Measurements from ENCODE around the gene CNOT9.
"Not testable (repeated sequence)": the region's sequence is repeated elsewhere in the genome, so short reads cannot be mapped to it uniquely, and the experiment has no call there.

CNOT9 gene, protein sequence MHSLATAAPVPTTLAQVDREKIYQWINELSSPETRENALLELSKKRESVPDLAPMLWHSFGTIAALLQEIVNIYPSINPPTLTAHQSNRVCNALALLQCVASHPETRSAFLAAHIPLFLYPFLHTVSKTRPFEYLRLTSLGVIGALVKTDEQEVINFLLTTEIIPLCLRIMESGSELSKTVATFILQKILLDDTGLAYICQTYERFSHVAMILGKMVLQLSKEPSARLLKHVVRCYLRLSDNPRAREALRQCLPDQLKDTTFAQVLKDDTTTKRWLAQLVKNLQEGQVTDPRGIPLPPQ

DNA sequence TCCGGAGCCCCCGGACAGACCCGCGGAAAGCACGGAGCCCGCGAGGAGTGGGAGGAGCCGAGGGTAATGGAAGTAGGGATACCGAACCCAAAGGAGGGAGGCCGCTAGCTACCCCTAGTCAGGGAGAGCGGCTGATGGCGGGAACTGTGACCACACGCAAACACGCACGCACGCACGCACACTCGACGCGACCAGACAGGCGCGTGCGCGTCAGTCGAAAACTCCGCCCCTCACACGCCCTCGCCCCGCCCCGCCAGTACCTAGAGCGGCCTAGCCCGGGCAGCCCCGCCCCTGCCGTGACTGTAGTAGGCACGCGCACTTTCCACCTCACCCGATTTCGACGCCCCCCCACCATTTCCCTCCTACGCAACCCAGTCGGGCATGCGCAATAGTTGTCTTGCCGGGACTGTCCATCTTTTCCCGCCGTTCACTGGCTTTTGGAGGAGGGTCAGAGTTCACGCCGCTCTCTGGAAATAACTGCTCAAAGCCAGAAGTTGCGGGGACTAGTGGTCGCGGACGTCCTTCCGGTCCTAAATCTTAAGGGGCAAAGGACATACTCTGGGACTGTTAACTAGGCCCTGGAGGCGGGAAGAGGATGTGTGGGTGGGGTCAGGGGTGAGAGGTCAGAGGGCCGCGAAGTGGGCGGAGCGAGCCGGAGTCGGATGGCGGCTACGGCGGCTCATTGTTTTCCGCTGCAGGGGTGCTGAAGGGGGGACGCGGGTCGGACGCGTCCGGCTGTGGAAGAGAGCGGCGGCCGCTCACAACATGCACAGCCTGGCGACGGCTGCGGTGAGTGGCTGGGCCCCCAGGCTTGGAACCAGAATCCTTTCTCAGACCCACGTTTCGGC, at the start of gene CNOT9, which contains the start of gene USP37:
CNOT9 (plus strand) TSS at position 650 of the 848 bp plus-strand sequence; CDS start at position 766, 116 bp downstream.
USP37 (minus strand) TSS at position 162 of the 848 bp plus-strand sequence. CDS start 9,698 bp downstream, outside the sequence.
- DNase-seq (ENCODE audit: low read depth, low spot score), result peak; percentile 95

- DNase-seq (ENCODE audit: low read depth, low spot score), result no peak
Measured at GRCh38 chr2:218518876-218519275, 49.8 kb upstream of the CNOT9 start.

DNA sequence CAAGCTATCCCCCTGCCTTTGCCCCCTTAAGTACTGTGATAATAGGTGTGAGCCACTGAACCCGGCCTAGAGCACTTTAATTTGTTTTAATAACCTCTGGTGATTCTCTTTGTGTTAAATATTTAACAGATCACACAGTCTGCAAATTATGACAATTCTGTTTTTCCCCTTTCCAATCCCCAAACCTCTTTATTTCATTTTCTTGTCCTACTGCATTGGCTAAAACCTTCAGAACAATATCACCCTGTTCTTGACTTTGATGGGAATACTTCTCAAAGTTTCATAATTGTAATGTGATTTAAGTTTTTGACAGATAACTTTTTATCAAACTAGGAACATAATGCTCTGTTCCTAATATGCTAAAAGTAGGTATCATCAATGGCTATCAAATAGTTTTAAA, 45.0 kb upstream of the CNOT9 start:
- no peak for DNase-seq (ENCODE audit: low read depth, low spot score)

GRCh38 chr2:218528409-218528808, 40.2 kb upstream of the CNOT9 start:
- not testable (repeated sequence) for DNase-seq (ENCODE audit: low read depth, low spot score)

- no peak for DNase-seq (ENCODE audit: low read depth, low spot score)
Measured at GRCh38 chr2:218529990-218530389, 38.6 kb upstream of the CNOT9 start.

DNA sequence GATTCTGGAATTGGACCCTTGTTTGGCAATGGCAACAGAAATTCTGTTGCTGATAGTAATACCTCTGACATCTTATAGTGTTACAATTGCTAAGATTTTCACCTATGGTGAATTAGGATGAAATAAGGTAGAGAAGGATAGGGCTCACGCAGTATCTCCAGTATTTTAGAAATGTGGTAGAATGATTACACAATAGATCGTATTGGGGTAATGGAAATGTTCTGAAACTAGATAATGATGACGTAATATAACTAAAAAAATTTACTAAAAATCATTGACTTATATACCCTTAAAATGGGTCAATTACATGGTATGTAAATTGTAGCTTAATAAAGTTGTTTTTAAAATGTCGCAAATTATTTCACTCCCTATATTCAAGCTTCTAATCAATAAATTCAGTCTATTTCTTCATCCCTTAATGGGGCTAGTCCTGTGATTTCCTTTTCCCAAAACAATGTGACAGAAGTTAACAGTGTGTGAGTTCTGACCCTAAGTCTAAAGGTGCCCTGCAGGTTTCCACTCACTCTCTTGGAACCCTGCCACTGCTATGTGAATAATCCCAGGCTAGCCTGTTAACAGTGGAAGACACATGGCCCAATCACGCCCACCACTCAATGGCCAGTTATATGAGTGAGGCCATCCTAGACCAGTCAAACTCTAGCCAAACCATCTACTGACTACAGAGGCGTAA, 31.7 kb upstream of the CNOT9 start:
- no peak for DNase-seq (ENCODE audit: low read depth, low spot score)

GRCh38 chr2:218540015-218540414, 28.6 kb upstream of the CNOT9 start:
- no peak for DNase-seq (ENCODE audit: low read depth, low spot score)

- DNase-seq (ENCODE audit: low read depth, low spot score), result no peak
Measured at GRCh38 chr2:218546012-218546411, 22.6 kb upstream of the CNOT9 start.

DNA sequence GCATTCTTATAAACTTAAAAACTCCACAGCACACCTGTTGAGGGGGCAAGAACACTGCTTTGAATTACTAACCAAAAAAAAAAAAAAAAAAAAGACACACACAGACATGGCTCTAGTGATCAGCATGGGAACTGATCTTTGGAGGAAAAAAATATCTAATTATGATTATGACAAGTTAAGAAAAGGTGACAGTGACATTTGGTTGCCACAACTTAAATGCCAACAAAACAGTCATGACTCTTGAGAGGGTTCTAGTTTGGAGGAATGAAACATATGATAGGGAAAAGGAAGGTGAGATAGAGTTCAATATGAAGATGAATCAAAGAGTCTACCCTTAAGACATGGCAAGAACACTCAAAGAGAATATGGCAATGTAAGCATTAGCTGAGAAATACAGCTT, 21.1 kb upstream of the CNOT9 start:
- no peak for DNase-seq (ENCODE audit: low read depth, low spot score)

- DNase-seq (ENCODE audit: low read depth, low spot score), result no peak
Measured at GRCh38 chr2:218547978-218548377, 20.7 kb upstream of the CNOT9 start.

- not testable (repeated sequence) for DNase-seq (ENCODE audit: low read depth, low spot score)
Measured at GRCh38 chr2:218554225-218554624, 14.4 kb upstream of the CNOT9 start.

GRCh38 chr2:218555527-218555926, 13.1 kb upstream of the CNOT9 start:
- no peak for DNase-seq (ENCODE audit: low read depth, low spot score)

DNA sequence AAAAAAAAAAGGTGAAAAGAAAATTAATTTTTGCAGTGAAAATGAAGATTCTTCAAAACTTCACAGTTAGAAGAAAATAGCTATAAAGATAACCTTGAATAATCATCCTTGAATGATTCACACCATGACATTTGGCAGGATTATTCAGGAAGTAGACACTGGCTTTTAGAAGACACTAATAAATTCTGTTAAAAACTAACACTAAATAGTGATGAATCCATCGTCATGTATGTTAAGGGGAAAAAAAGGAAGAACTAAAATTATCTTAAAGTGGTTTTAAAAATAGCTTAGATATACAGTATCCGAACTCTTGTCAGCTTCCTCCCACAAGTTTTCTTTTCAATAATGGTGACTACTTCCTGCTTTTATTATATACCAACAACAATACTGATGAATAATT, 10.7 kb upstream of the CNOT9 start:
- no peak for DNase-seq (ENCODE audit: low read depth, low spot score)

GRCh38 chr2:218558986-218559385, 9.7 kb upstream of the CNOT9 start:
- no peak for DNase-seq (ENCODE audit: low read depth, low spot score)

- DNase-seq (ENCODE audit: low read depth, low spot score), result no peak
Measured at GRCh38 chr2:218564056-218564455, 4.6 kb upstream of the CNOT9 start.

DNA sequence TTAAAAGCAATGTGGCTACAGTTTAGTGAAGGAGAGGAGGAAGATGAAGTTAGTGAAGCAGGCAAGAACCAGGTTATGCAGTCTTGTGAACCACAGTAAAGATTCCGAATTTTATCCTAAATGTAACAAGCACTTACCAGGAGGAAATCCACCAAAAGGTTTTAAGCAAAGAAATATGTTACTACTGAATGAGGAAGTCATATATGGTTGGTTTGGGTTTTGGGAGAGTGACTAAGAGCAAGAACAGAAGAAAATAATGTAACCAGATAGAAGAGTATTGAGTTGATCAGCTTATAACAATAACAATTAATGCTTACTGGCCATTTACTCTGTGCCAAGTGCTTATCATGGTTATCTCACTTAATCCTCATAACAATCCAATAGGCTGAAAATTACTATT, 2.3 kb upstream of the CNOT9 start:
- no peak for DNase-seq (ENCODE audit: low read depth, low spot score)

GRCh38 chr2:218567797-218568189, 846 bp upstream of the CNOT9 start:
- no peak for DNase-seq (ENCODE audit: low read depth, low spot score)

- no peak for DNase-seq (ENCODE audit: low read depth, low spot score)
Measured at GRCh38 chr2:218569038-218569431, 396 bp downstream of the CNOT9 start.

DNA sequence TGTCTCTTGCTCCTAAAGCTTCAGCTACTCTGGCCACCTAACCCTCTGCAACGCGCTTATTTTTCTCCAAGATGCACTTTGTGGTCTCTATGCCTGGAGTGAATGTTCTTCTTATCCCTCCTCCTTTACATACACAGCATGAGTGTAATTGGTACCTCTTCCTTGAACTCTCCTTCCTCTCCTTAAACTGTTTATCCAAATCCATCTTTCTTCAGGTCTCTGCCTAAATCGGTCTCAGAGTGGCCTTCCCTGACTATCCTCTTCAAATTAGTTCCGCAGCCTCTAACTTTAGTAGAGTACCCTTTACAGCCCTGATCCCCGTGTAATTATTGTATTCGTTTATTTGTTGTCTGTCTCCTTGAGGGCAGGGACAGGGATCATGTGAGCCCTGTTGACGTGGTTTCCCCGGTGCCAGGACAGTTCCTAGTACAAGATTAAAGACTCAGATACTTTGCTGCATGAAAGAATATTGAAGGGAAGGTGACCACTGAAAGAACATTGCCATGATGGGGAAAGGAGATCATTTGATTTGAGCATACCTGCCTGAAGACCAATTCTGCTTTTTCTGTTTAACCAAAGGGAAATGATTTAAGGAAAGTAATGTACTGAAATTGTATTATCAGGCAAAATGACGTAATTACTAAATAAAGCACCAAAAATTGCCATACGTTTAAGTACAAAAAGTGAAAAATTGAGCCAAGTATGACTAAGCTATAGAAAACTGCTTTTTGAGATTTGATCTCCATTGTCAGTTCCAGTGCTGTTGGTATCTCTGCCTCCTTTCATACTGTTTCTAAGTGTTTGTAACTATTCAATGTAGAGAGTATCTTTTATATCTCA, 1.2 kb downstream of the CNOT9 start:
- no peak for DNase-seq (ENCODE audit: low read depth, low spot score)

GRCh38 chr2:218570850-218571249, 2.2 kb downstream of the CNOT9 start:
- no peak for DNase-seq (ENCODE audit: low read depth, low spot score)

DNA sequence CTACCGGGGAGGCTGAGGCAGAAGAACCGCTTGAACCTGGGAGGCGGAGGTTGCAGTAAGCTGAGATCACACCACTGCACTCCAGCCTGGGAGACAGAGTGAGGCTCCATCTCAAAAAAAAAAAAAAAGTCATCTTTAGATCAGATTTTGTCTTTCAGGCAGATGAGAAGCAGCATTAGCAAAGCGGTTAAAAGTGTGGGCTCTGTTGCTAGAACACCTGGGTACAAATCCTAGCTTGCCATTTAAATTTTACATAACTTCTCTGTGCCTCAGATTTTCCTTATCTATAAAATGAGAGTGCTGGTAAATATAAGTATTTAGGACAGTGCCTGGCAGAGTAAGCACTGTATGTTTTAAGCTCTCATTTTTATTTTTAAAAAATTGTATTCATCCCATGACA, 8.2 kb downstream of the CNOT9 start:
- no peak for DNase-seq (ENCODE audit: low read depth, low spot score)

Data from brain pericyte (primary cell).